ENCODE data around the gene CIC.
"Not testable (repeated sequence)": the region's sequence is repeated elsewhere in the genome, so short reads cannot be mapped to it uniquely, and the experiment has no call there.

Gene CIC

DNA sequence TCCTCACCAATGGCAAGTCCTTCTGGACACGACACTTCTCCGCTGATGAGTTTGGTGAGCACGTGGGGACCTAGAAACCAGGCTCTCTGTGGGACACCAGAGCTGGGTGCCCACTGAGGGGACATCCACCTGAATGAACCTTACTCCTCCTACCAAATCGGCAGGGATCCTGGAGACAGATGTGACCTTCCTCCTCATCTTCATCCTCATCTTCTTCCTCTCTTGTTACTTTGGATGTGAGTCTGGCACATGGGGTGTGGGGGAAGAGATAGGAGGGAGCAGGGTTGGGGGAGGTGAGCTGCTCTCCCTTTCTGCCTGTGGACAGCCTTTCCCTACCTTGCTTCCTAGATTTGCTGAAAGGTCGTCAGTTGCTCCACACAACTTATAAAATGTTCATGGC lies 46.0 kb downstream of the CIC start:
- no peak for DNase-seq

DNA sequence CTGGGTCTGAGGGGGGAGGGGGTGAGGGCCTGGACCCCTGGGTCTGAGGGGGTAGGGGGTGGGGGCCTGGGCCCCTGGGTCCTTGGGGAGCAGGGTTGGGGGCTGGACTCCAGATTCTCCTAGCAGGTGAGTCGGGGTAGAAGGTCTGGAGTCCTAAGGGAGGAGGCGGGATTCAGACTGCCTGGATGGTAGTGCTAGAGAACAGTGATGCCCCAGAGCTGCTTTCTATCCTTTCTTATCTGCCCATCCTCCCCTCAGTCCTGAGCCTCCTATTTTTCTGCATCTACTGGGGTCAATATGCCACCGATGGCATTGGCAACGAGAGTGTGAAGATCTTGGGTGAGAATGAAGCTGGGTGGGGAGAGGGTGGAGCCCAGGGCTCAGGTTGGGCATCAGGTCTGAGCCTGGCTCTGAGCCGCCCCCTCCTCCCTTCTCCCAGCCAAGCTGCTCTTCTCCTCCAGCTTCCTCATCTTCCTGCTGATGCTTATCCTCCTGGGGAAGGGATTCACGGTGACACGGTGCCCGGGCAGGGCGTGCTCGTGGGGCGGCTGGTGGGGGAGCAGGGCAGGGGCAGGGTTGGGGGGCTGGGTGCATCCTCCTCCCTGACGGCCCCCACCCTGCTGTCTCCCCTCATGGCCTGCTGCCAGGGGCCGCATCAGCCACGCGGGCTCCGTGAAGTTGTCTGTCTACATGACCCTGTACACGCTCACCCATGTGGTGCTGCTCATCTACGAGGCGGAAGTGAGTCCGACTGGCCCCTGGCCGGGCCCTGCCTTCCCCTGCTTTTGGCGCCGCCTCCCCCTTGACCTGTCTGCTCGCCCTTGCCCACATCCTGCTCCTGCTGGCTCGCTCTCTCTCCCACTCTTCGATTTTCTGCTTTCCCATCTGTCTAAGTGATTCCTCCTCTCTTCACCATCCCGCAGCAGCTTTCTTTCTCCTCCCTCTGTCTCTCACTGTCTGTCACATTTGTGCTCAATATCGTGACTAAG lies 47.5 kb downstream of the CIC start:
- DNase-seq = no peak

DNA sequence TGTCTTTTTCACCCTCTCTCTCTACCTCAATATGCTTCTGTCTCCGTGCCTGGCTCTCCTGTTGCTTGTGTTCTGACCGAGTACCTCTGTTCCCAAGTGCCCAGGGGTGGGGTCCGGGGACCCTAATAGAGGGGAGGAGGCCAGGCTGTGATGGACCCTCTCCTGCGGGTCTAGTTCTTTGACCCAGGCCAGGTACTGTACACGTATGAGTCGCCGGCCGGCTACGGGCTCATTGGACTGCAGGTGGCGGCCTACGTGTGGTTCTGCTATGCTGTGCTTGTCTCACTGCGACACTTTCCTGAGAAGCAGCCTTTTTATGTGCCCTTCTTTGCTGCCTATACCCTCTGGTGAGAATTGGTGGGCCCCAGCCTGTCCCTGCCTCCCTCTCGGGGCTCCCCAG lies 48.5 kb downstream of the CIC start:
- no peak for DNase-seq

DNA sequence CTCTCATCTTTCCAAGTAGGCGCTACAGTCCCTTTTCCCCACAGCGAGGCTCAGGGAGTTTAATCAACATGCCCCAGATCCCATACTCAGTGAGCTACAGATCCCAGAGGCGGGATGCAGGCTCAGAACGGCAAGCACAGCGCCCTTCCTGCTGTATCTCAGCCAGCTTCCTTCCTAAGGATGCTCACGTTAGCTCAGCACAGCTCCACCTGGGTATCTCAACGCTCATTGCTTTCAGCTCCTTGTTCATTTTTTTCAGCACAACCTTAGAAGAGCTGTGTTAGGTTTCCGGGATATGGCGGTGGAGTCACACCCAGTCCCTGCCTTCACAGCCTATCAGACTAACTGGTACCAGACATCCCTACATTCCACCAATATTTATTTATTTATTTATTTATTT lies 53.3 kb downstream of the CIC start:
- DNase-seq = no peak

DNA sequence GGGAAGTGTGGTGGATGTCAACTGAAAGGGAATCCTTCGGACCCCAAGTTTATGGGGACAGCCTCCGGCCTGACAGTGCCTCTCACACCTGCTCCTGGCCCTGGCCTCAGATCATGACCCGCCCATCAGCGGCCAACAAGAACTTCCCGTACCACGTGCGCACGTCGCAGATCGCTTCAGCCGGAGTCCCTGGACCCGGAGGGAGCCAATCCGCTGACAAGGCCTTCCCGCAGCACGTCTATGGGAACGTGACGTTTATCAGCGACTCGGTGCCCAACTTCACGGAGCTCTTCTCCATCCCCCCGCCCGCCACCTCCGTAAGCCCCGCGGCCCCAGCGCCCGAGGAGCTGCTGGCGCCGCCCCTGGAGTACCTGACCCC lies 54.4 kb downstream of the CIC start:
- no peak for DNase-seq

DNA sequence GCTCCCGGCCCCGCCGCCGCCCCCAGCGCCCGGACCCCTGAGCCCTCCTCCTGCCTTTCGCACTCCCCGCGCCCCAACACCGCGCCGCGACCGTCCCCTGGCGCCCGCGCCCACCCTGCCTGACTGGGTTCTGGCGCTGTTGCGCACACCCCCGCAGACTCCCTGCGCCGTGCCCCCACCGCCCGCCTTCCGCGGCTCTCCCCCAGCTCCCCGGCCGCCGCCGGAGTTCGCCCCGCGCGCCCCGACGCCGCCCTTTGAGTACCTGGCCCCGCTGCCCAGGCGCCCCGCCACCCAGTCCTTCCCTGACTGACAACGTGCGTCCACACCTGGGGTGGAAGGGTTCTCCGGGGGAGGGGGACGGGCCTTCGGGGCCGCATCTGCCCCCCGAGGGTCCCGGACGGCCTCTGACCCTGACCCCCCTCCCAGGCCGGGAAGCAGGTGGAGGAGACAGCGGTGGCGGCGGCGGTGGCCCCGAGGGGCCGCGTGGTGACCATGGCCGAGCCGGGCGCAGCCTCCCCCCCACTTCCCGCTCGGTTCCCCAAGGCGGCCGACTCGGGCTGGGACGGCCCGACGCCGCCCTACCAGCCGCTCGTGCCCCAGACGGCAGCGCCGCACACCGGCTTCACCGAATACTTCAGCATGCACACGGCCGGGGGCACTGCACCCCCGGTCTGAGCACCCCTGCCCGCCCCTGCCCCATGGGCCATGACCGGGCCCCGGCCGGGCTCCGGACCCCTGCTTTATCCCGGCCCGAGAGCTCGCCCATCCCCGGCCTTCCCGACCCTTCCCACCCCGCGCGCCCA lies 55.0 kb downstream of the CIC start:
- DNase-seq = no peak

DNA sequence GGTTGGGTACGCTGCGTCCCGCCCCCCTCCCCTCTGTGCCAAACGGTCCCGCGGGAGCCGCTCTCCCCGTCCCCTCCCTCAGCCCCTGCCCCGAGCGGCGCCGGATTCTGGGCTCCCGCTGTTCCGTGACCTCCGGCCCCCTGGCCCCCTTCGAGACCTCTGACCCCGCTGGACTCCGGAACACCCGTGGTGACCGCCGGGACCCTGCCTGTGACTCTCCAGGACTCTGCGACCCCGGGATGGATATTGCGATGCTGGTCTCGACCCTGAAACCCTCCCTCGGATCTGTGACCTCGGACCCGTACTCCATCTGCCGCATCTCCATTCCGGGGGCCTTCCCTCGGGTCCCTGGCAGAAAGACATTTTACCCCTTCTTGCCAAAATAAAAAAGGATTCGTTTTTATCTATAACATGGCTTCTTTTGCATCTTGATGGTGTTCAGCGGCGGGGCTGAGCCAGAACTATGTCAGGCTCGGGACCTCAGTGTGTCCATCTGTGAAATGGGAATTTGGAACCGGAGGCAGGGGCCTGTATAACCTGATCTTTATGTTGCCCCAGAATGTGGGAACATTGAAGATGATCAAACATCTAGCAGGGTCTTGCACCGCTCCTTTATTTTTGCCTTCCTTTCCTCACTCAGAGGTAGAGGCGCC lies 55.7 kb downstream of the CIC start:
- no peak for DNase-seq

DNA sequence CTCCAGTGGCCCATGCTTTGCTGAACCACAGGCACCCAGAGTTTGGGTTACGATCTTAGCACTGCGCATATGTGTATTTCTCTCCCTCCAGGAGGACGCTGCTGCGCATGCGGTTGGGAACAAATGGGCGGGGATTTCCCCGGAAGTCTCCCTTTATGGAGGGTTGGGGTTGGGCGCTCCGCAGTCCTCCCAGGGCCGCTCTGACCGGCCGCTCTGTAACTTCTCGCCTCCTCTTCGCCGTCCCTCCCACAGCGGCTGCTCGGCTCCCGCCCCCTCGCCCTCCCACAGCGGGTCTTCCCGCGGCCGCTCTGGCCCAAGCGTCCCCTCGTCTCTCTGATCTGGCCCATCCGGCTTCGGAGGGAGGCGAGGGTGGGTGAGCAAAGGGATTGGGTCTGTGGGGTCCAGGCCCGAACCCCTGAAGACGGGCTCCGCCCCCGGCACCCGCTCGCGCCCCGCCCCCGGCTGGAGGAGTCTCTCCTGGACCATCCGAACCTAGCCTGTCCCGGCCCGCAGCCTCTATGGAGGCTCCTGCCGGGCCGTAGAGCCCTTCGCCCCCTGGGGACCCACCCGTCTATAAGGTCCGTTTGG lies 56.4 kb downstream of the CIC start, which contains the start of gene MEGF8:
Gene MEGF8 (plus strand): TSS at position 328 of the 588 bp plus-strand sequence. CDS start 609 bp downstream, outside the sequence.
- DNase-seq = peak; percentile 96 to 99

DNA sequence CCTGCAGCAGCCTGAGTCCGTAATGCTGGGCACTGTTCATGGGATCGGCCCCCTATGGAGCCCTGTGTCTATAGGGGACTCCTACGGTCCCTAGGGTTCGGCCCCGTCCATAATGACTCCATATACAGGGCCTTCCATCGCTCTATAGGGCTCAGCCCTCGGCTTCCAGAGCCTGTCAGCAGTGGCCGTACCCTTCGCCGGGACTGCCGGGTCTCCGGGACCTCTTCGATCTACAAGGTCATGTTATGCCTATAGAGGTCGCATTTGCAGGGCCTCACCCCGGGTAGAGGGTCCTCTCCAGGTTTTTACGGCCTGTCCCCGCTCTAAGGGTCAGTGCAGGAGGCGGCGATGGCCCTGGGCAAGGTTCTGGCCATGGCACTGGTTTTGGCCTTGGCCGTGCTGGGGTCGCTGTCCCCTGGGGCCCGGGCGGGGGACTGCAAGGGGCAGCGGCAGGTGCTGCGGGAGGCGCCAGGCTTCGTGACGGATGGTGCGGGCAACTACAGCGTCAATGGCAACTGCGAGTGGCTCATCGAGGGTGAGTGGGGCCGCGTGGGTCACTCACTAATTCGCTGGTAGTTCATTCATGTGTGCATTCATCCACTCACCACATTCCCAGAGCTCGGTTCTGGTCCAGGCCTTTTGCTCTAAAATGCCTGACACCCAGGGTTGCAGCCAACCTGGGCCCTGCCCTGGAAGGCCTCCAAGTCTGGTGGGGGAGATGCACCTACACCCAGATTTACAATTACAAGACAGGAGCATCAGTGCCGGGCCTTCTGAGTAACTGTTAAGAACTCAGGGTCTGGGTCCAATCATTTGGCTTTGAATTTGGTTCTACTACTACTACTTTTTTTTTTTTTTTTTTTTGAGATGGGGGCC lies 57.1 kb downstream of the CIC start:
- no peak for DNase-seq

DNA sequence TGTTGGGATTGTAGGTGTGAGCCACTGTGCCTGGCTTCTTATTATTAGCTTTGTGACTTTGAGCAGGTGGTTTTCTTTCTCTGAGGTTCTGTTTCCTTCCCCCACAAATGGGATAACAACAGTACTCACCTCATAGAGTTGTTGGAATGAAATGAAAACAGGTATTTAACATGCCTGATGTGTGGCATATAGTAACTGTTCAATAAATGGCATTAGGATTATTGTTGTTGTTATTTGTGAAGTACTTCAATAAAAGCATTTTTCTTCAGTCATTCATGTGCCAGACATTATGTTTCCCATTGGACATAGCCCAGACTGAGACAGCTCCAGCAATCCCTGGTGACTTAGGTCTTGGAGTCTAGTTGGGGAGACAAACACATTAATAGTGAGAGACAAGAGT lies 57.9 kb downstream of the CIC start:
- DNase-seq = no peak

DNA sequence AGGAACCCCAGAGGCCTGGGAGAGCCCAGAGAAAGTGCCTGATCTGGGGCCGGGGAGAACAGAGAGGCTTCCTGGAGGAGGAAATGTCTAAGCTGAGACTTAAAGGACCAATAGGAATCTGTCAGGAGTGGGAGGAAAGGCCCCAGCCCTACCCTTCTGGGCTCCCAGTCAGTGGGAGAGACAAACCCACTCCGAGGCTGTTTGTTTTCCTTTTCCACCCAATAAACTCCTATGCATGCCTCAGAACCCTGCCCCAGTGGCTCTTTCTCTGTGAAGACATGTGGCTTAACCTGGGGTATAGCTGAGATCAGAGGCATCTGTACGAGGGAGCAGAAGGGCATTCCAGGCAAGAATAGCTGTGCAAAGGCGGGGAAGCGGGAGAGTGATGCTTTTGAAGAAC lies 58.3 kb downstream of the CIC start:
- DNase-seq = no peak

DNA sequence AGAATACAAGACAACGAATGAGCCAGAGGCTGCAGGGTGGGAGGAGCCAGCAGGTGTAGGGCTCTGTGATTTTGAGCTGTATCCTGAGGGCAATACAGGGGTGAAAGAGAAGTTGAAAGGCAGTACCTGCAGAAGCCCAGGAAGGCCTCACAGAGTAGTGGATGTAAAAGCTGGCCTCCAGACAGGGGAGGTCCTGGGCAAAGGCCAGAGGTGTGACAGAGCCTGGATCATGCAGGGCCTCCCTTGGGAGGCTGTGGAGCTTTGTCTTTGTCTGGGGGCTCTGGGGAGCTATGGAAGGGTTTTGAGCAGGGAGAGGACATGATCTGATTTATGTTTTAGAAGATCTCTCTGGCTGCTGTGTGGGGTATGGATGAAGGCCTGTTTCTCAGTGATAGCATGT lies 59.1 kb downstream of the CIC start:
- no peak for DNase-seq

DNA sequence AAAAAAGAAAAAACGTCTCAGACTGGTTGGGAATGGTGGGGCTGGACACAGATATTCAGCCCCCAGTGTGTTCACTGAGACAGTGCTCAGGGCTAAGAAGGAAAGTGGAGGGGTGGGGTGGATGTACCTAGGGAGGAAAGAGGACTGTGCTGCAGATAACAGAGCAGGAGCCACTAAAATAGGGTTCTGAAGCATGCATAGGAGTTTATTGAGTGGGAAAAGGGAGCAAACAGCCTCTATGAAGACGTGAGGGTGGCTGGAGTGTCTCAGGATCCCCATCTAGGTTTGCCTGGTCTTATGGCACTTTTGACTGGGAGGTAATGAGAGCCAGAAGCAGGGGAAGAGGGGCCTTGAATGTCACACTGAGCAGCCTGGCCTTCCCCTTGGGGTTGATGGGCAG lies 59.8 kb downstream of the CIC start:
- DNase-seq = no peak

DNA sequence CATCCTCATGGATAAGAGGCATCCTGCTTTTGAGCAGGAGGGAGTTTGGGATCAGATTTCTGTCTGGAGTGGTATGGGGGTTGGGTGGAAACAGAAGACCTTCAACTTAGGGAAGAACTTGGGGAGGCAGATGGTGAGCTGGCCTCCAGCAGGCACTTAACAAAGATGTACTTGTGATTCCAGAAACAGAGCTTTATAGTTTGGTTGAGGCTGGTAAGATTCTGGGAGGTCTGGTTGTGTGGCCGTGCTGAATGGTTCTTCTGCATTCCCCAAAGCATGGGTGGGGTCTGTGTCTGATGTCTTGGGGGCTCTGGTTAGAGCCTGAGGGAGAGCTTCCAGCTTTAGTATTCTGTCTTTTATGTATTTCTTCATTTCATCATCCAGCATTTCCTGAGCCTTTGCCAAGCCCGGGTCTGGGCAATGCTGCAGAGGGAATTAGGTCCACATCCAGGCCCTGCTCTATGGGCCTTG lies 61.2 kb downstream of the CIC start:
- no peak for DNase-seq

DNA sequence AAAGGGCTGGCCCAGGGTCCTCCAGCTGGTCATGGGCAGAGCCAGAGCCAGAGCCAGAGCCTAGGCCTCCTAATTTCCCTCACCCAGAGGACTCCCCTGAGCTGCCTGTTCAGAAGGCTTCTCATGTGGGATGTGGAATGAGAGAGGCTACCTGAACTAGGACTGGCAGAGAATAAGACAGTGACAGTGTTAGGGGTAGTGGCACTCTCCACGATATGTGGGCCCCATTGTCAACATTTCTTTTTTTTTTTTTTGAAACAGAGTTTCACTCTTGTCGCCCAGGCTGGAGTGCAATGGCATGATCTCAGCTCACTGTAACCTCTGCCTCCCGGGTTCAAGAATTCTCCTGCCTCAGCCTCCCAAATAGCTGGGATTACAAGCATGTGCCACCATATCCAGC lies 62.3 kb downstream of the CIC start:
- not testable (repeated sequence) for DNase-seq

DNA sequence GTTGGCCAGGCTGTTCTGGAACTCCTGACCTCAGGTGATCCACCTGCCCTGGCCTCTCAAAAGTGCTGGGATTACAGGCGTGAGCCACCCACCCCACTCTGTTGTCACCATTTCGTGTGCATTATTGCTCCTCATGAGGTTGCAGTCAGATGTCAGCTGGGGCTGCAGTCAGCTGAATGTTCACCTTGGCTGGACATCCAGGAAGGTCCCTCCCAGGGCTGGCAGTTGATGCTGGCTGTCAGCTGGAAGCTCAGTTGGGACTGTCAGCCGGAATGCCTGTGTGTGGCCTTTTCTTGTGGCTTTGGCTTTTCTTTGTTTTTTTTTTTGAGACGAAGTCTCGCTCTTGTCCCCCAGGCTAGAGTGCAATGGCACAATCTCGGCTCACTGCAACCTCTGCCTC lies 63.0 kb downstream of the CIC start:
- no peak for DNase-seq

DNA sequence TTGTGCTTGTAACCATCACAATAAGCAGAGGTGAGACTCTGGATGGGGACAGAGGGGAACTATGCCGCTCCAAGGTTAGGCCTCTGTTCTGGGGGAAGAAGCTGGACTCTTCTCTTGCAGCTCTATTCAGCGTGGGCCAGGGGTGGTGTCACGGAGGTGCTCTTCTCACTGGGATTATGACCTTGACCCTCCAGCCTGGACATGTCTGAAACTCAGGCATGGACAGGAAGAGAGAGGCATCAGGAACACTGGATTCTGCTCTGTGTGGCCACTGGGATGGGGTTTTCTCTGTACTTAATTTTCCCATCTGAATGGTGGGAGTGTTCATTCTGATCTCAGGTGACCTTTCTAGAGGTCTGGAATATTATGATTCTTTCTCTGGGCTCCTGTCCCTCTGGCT lies 64.0 kb downstream of the CIC start:
- DNase-seq = no peak

DNA sequence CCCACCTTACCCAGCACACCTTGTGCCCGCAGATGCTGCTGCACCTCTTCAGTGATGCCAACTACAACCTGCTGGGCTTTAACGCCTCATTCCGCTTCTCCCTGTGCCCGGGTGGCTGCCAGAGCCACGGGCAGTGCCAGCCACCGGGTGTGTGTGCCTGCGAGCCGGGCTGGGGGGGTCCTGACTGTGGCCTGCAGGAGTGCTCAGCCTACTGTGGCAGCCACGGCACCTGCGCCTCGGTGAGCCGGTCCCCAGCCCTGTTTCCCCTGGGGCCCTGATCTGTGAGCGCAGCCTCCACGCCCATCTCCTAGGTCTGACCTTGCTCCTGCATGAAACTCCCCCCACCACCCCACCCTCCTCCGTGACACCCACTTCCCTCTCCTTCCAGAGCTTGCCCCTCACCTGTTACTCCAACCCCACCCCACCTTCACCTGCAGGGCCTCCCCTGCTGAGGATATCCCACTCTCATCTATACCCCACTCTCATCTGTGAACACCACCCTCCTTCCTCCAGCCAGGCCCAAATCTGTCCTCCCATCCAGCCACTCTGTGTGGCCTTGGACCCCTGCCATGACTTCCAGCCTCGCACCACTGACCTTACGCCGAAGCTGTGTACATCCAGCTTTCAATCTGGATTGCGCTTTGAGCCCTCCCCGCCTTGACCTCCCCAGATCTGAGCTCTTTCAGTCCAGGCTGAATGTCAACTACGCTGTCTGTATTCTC lies 65.1 kb downstream of the CIC start:
- DNase-seq = no peak

DNA sequence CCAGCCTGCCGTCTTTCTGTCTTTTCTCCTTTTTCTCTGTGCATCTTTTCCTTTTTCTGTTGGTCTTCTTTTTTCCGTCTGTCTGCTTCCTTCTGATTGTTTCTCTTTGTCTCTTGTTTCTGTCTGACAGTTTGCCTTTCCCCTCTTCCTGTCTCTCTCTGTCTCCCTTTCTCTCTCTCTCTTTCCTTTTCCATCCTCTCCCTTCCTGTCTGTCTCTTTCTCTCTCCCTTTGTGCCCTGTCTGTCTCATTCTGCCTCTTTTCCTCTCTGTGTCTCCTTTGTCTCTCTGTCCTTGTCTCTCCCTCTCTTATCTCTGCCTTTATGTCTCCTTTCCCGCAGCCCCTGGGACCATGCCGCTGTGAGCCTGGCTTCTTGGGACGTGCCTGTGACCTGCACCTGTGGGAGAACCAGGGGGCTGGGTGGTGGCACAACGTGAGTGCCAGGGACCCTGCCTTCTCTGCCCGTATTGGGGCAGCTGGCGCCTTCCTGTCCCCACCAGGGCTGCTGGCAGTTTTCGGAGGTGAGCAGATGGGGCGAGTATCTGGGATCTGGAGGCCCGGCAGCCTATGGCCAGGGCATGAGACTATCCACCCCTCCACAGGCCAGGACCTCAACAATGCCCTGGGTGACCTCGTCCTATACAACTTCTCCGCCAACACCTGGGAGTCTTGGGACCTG lies 65.8 kb downstream of the CIC start:
- DNase-seq = no peak

DNA sequence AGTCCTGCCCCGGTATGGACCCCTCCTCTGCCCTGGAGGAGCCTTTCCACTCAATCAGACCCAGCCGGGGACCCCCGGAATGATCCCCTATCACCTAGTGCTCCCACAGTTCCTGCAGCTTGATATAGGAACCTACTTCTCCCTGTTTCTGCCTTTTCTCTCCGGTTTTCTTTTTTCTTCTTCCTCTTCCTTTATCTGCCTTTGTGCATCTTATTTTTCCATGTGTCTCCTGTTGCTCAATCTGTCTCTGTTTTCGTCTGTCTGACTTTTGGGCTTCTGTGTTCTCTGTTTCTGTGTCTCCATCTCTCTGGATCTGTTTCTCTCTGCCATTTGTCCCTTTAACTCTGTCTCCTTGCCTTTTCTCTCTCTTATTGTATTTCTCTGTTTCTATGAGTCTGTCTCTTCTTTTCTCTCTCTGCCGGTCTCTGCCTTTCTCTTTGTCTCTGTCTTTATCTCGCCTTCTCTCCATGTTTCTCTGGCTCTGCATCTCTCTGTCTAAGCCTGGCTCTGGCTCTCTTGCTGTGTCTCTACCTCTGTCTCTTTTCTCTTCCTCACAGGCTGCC lies 66.4 kb downstream of the CIC start:
- no peak for DNase-seq
